PC-3 (cell line): ENCODE results near the gene CYTH3.

ENCODE experiments used
- CTCF ChIP-seq: fragments of 300-600 bp; sonication (generic); conservative IDR thresholded peaks from 2 replicates; pipeline ENCODE4 v1.5.1; 2017; ENCODE audit warnings: antibody characterized with exemption, low read depth, mild to moderate bottlenecking, low read length
- EZH2 ChIP-seq: fragments of 300-600 bp; sonication (generic); IDR thresholded peaks from one replicate; pipeline ENCODE4 v1.6.1; 2017; ENCODE audit warnings: antibody characterized with exemption, mild to moderate bottlenecking, low read length; ENCODE audit not compliant: unreplicated experiment
- EZH2phosphoT487 ChIP-seq: fragments of 300-600 bp; sonication (generic); IDR thresholded peaks from 2 replicates; pipeline ENCODE4 v1.6.1; 2018; ENCODE audit warnings: mild to moderate bottlenecking, antibody characterized with exemption, low read length, borderline replicate concordance

GRCh38 chr7:6168477-6168868, 104.0 kb downstream of the CYTH3 start:
- TF ChIP-seq CTCF (no peak), EZH2 (no peak), EZH2phosphoT487 (no peak)
